ENCODE results near the gene TOM1L2.

TOM1L2 gene

DNA sequence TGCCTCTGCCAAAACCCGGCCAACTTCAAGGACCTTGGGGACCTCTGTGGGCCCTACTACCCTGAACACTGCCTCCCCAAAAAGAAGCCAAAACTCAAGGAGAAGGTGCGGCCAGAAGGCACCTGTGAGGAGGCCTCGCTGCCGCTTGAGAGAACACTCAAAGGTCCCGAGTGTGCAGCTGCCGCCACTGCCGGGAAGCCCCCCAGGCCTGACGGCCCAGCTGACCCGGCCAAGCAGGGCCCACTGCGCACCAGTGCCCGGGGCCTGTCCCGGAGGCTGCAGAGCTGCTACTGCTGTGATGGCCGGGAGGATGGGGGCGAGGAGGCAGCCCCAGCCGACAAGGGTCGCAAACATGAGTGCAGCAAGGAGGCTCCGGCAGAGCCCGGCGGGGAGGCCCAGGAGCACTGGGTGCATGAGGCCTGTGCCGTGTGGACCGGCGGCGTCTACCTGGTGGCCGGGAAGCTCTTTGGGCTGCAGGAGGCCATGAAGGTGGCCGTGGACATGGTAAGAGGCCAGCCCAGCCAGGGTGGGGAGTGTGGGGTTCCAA lies 174.1 kb downstream of the TOM1L2 start:
- no peak for DNase-seq

DNA sequence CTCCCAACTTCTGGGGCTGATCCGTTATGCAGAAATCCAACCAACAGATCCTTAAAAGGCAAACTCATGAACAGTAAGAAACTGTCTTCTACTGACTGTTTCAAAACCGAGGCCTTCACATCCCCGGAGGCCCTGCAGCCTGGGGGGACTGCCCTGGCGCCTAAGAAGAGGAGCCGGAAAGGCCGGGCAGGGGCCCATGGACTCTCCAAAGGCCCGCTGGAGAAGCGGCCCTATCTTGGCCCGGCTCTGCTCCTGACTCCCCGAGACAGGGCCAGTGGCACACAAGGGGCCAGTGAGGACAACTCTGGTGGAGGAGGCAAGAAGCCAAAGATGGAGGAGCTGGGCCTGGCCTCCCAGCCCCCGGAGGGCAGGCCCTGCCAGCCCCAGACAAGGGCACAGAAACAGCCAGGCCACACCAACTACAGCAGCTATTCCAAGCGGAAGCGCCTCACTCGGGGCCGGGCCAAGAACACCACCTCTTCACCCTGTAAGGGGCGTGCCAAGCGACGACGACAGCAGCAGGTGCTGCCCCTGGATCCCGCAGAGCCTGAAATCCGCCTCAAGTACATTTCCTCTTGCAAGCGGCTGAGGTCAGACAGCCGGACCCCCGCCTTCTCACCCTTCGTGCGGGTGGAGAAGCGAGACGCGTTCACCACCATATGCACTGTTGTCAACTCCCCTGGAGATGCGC lies 174.9 kb downstream of the TOM1L2 start:
- DNase-seq: no peak

DNA sequence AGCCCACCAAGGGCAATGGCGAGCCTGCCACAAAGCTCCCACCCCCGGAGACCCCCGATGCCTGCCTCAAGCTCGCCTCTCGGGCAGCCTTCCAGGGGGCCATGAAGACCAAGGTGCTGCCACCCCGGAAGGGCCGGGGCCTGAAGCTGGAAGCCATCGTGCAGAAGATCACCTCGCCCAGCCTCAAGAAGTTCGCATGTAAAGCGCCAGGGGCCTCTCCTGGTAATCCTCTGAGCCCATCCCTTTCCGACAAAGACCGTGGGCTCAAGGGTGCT lies 175.5 kb downstream of the TOM1L2 start:
- DNase-seq: no peak

DNA sequence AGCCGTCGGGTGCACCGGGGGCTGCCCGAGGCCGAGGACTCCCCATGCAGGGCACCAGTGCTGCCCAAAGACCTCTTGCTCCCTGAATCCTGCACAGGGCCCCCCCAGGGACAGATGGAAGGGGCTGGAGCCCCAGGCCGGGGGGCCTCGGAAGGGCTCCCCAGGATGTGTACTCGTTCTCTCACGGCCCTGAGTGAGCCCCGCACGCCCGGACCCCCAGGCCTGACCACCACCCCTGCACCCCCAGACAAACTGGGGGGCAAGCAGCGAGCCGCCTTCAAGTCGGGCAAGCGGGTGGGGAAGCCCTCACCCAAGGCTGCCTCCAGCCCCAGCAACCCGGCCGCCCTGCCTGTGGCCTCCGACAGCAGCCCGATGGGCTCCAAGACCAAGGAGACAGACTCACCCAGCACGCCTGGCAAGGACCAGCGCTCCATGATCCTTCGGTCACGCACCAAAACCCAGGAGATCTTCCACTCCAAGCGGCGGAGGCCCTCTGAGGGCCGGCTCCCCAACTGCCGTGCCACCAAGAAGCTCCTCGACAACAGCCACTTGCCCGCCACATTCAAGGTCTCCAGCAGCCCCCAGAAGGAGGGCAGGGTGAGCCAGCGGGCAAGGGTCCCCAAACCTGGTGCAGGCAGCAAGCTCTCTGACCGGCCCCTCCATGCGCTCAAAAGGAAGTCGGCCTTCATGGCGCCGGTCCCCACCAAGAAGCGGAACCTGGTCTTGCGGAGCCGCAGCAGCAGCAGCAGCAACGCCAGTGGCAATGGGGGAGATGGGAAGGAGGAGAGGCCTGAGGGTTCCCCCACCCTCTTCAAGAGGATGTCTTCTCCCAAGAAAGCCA lies 176.0 kb downstream of the TOM1L2 start:
- DNase-seq: no peak

DNA sequence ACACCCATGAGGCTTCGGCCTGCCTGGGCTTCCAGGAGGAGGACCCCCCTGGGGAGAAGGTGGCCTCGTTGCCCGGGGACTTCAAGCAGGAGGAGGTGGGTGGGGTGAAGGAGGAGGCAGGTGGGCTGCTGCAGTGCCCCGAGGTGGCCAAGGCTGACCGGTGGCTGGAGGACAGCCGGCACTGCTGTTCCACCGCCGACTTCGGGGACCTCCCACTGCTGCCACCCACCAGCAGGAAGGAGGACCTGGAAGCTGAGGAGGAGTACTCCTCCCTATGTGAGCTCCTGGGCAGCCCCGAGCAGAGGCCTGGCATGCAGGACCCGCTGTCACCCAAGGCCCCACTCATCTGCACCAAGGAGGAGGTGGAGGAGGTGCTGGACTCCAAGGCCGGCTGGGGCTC lies 176.9 kb downstream of the TOM1L2 start:
- no peak for DNase-seq

DNA sequence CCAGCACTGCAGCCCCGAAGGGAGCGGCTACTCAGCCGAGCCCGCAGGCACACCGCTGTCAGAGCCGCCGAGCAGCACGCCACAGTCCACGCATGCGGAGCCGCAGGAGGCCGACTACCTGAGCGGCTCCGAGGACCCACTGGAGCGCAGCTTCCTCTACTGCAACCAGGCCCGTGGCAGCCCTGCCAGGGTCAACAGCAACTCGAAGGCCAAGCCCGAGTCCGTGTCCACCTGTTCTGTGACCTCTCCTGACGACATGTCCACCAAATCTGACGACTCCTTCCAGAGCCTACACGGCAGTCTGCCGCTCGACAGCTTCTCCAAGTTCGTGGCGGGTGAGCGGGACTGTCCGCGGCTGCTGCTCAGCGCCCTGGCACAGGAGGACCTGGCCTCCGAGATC lies 177.8 kb downstream of the TOM1L2 start:
- DNase-seq: no peak
